ENCODE data around the gene ATF1.

ATF1 gene

DNA sequence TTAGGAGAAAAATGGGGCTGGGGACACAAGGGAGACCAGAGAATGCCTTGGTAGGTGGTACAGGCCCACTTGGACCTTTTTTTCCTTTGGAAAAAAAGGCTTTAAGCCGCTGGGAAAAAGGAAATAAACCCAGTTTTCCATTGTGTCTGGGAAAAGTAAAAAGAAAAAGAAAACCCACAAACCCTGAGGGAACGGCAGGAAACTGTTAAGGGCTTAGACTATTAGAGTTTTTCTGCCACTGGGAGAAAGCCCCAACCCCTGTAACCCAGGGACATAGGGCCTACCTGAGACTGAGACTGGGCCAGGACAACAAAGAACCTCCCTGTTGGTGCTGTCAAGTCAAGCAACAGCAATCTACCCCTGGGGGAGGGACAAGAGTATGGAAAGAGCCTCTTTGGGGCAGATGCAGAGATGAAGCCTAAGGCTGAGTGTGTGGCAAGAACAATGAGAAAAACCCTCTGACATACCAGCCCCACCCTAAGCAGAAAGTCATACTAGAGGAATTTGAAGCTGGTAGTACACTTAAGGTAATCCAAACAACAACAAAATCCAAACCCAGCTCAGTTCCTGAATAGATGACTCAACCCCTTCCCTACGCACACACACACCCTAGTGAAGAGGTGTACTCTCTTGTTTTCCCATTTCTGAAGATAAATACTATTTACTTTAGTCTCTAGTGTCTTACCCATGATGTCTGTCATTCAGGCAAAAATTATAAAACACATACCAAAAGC lies 22.8 kb downstream of the ATF1 start:
- DNase-seq (ENCODE audit: extremely low spot score): no peak
- ChIA-PET CTCF (interaction anchor here (0.8 to 1.1 kb wide), 3 partner anchors 9 to 12 kb away, joined by 4 read pairs; no protein-coding TSS in a partner anchor), POLR2A (interaction anchor here (2.6 kb wide), 1 partner anchor 22 kb away, joined by 14 read pairs; the partner anchor contains the start of gene ATF1)
- TF ChIP-seq BHLHE40 (IDR thresholded peaks at IDR 0.05; ENCODE audit: borderline replicate concordance) (no peak), CTBP1 (IDR thresholded peaks at IDR 0.05; ENCODE audit: borderline replicate concordance) (no peak), FOXA1 (IDR thresholded peaks at IDR 0.05) (no peak), ELF4 (IDR thresholded peaks at IDR 0.05) (no peak), SP1 (IDR thresholded peaks at IDR 0.05) (no peak), ZNF384 (IDR thresholded peaks at IDR 0.05) (no peak), L3MBTL2 (conservative IDR thresholded peaks at IDR 0.05) (no peak), NFRKB (IDR thresholded peaks at IDR 0.05) (no peak), HDGF (IDR thresholded peaks at IDR 0.05; ENCODE audit: borderline replicate concordance) (no peak), TARDBP (IDR thresholded peaks at IDR 0.05) (no peak), SUZ12 (IDR thresholded peaks at IDR 0.05) (no peak), FOXM1 (IDR thresholded peaks at IDR 0.05; ENCODE audit: borderline replicate concordance) (no peak), FOXK2 (IDR thresholded peaks at IDR 0.05) (no peak), LEF1 (IDR thresholded peaks at IDR 0.05; ENCODE audit: borderline replicate concordance) (no peak)
- TF ChIP-seq, protein P1, sequence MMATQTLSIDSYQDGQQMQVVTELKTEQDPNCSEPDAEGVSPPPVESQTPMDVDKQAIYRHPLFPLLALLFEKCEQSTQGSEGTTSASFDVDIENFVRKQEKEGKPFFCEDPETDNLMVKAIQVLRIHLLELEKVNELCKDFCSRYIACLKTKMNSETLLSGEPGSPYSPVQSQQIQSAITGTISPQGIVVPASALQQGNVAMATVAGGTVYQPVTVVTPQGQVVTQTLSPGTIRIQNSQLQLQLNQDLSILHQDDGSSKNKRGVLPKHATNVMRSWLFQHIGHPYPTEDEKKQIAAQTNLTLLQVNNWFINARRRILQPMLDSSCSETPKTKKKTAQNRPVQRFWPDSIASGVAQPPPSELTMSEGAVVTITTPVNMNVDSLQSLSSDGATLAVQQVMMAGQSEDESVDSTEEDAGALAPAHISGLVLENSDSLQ (IDR thresholded peaks at IDR 0.05): no peak

DNA sequence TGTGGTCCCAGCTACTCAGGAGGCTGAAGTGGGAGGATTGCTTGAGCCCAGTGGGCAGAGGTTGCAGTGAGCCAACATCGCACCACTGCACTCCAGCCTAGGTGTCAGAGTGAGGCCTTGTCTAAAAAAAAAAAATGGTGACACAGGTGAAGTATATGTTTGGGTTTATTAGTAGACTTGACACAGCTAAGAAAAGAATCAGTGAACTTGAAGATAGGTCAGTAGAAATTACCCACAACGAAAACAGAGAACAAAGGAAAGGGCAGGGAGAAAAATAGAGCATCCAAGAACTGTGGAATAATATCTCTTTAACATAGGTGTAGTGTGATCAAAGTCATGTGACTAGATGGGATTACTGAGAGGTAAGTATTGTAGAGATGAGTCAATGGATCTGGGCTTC lies 23.7 kb downstream of the ATF1 start:
- ChIA-PET CTCF (interaction anchor here (0.6 kb wide), 1 partner anchor 87 kb away, joined by 4 read pairs; no protein-coding TSS in a partner anchor), POLR2A (interaction anchor here (2.6 kb wide), 1 partner anchor 23 kb away, joined by 14 read pairs; the partner anchor contains the start of gene ATF1)
- TF ChIP-seq HDGF (IDR thresholded peaks at IDR 0.05; ENCODE audit: borderline replicate concordance): no peak
- TF ChIP-seq TARDBP (IDR thresholded peaks at IDR 0.05): no peak
- no peak for TF ChIP-seq SUZ12 (IDR thresholded peaks at IDR 0.05)
- DNase-seq (ENCODE audit: extremely low spot score): no peak

DNA sequence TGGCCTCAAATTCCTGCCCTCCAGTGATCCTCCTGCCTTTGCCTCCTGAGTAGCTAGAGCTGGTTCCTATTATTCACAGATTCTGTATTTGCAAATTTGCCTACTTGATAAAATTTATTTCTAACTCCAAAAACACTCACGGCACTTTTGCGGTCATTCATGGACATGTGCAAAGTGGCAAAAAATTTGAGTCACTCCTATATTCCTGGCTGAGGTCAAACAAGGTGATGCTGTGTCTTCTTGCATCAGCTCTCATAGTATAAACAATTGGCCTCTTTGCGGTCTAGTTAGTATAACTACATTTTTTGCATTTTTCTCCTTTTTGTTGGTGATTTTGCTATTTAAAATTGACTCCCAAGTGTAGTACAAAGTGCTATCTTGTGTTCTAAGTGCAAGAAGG lies 24.7 kb downstream of the ATF1 start:
- TF ChIP-seq FOXA1 (IDR thresholded peaks at IDR 0.05) (no peak), SP1 (IDR thresholded peaks at IDR 0.05) (no peak), FOXK2 (IDR thresholded peaks at IDR 0.05) (no peak), HDGF (IDR thresholded peaks at IDR 0.05; ENCODE audit: borderline replicate concordance) (no peak), TARDBP (IDR thresholded peaks at IDR 0.05) (no peak), ELF4 (IDR thresholded peaks at IDR 0.05) (no peak), ARNT (IDR thresholded peaks at IDR 0.05) (no peak), FOXM1 (IDR thresholded peaks at IDR 0.05; ENCODE audit: borderline replicate concordance) (no peak), LEF1 (IDR thresholded peaks at IDR 0.05; ENCODE audit: borderline replicate concordance) (no peak), ZNF384 (IDR thresholded peaks at IDR 0.05) (no peak), NFRKB (IDR thresholded peaks at IDR 0.05) (no peak), CTBP1 (IDR thresholded peaks at IDR 0.05; ENCODE audit: borderline replicate concordance) (no peak), L3MBTL2 (conservative IDR thresholded peaks at IDR 0.05) (no peak), BHLHE40 (IDR thresholded peaks at IDR 0.05; ENCODE audit: borderline replicate concordance) (no peak), SUZ12 (IDR thresholded peaks at IDR 0.05) (no peak)
- TF ChIP-seq, protein P1 (IDR thresholded peaks at IDR 0.05): no peak
- ChIA-PET CTCF (interaction anchor here (0.7 kb wide), 1 partner anchor 1496 kb away, joined by 3 read pairs; no protein-coding TSS in a partner anchor), POLR2A (interaction anchor here (2.6 kb wide), 1 partner anchor 24 kb away, joined by 14 read pairs; the partner anchor contains the start of gene ATF1)
- DNase-seq (ENCODE audit: extremely low spot score): no peak

DNA sequence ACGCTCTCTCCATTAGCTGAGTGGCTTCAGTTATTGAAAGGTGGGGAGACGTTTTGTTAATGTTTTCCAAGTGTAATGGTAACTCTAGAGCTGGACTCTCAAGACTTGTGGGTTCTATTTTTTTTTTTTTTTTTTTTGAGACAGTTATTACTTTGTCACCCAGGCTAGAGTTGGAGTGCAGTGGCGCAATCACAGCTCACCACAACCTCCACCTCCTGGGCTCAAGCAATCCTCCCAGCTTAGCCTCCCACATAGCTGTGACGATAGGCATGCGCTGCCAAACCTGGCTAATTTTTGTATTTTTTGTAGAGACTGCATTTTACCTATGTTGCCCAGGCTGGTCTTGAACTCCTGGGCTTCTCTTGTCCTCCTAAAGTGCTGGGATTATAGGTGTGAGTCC lies 26.2 kb downstream of the ATF1 start:
- TF ChIP-seq HDGF (IDR thresholded peaks at IDR 0.05; ENCODE audit: borderline replicate concordance) (no peak), TARDBP (IDR thresholded peaks at IDR 0.05) (no peak), CTBP1 (IDR thresholded peaks at IDR 0.05; ENCODE audit: borderline replicate concordance) (no peak), FOXA1 (IDR thresholded peaks at IDR 0.05) (no peak), BHLHE40 (IDR thresholded peaks at IDR 0.05; ENCODE audit: borderline replicate concordance) (no peak), FOXM1 (IDR thresholded peaks at IDR 0.05; ENCODE audit: borderline replicate concordance) (no peak), SP1 (IDR thresholded peaks at IDR 0.05) (no peak), SUZ12 (IDR thresholded peaks at IDR 0.05) (no peak), ARNT (IDR thresholded peaks at IDR 0.05) (no peak), L3MBTL2 (conservative IDR thresholded peaks at IDR 0.05) (no peak), LEF1 (IDR thresholded peaks at IDR 0.05; ENCODE audit: borderline replicate concordance) (no peak), ZNF384 (IDR thresholded peaks at IDR 0.05) (no peak)
- TF ChIP-seq, protein P1 (IDR thresholded peaks at IDR 0.05): no peak
- DNase-seq (ENCODE audit: extremely low spot score): no peak
- ChIA-PET POLR2A (no interaction called here), CTCF (no interaction called here)

DNA sequence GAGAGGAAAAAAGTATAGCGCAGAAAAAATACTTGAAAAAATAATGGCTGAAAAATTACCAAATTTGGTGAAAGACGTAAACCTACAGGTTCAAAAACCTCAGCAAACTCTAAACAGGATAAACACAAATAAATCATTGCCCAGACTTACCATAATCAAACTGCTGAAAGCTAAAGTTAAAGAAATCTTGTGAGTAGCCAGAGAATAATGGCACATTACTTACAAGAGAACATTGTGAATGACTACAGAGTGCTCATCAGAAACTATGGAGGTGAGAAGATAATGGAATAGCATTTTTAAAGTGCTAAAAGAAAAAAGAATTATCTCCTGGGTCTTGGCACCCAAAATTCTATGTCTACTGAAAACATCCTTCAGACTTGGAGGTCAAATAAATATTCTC lies 36.0 kb downstream of the ATF1 start:
- DNase-seq (ENCODE audit: extremely low spot score): no peak
- ChIA-PET POLR2A (no interaction called here), CTCF (no interaction called here)
- no peak for TF ChIP-seq CTBP1 (IDR thresholded peaks at IDR 0.05; ENCODE audit: borderline replicate concordance)
- TF ChIP-seq FOXA1 (IDR thresholded peaks at IDR 0.05): no peak
- no peak for TF ChIP-seq FOXM1 (IDR thresholded peaks at IDR 0.05; ENCODE audit: borderline replicate concordance)
- no peak for TF ChIP-seq SUZ12 (IDR thresholded peaks at IDR 0.05)
- no peak for TF ChIP-seq ARNT (IDR thresholded peaks at IDR 0.05)
- TF ChIP-seq BHLHE40 (IDR thresholded peaks at IDR 0.05; ENCODE audit: borderline replicate concordance): no peak
- TF ChIP-seq ELF4 (IDR thresholded peaks at IDR 0.05): no peak
- no peak for TF ChIP-seq LEF1 (IDR thresholded peaks at IDR 0.05; ENCODE audit: borderline replicate concordance)
- no peak for TF ChIP-seq FOXK2 (IDR thresholded peaks at IDR 0.05)
- TF ChIP-seq TARDBP (IDR thresholded peaks at IDR 0.05): no peak
- TF ChIP-seq ZNF384 (IDR thresholded peaks at IDR 0.05): no peak
- TF ChIP-seq HDGF (IDR thresholded peaks at IDR 0.05; ENCODE audit: borderline replicate concordance): no peak
- no peak for TF ChIP-seq L3MBTL2 (conservative IDR thresholded peaks at IDR 0.05)
- TF ChIP-seq, protein P1 (IDR thresholded peaks at IDR 0.05): no peak
- no peak for TF ChIP-seq SP1 (IDR thresholded peaks at IDR 0.05)
- no peak for TF ChIP-seq NFRKB (IDR thresholded peaks at IDR 0.05)
